GM18511 (cell line): Measurements from ENCODE around the gene BPIFB4.
"Not testable (repeated sequence)": the region's sequence is repeated elsewhere in the genome, so short reads cannot be mapped to it uniquely, and the experiment has no call there.

Source experiments
- ATAC-seq: cut with Tn5 transposase; IDR thresholded peaks from one replicate; pipeline ENCODE4 v1.9.1; 2021; ENCODE audit warnings: mild to moderate bottlenecking, moderate library complexity; ENCODE audit not compliant: unreplicated experiment

BPIFB4 gene

DNA sequence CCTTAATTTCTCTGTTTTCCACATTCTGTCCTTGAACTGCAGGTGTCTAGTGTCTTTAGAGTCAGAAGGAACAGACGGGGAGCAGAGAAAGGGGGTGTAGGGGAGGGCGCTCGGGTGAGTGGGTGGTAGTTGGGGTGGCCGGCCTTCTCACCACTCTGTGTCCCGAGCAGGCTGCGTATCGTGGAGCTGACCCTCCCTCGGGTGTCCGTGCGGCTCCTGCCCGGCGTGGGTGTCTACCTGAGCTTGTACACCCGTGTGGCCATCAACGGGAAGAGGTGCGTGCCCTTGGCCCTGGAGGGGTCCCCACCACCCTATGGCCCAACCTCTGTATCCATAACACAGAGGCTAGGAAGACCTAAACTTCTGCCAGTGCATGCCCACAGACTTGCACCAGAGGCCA, 5.3 kb downstream of the BPIFB4 start:
- no peak for ATAC-seq

DNA sequence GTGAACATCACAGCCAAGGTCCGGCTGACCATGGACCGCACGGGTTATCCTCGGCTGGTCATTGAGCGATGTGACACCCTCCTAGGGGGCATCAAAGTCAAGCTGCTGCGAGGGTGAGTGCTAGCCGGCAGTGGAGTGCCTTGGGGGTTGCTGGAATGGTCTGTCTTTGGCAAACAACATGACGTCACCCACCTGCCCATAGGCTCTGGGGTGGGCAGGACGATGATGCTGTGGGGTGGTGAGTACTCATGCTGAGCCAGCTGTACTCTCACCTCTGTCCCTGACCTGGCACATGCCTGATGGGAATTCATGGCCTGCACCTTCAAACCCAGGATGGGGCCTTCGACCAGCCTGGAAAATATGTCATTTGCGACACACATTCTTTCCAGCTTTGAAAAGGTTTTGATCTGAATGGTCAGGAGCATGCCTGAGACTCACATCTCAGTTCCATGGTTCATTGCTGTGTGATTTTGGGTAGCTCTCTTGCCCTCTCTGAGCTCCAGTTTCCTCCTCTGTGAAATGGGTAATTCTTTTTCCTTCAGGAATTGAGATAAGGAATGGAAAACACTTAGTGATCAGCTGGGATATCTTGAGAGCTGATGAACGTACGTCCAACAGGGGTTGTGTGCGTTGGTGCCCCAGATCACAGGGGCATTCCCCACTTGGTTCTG, 6.7 kb downstream of the BPIFB4 start:
- ATAC-seq, result no peak

DNA sequence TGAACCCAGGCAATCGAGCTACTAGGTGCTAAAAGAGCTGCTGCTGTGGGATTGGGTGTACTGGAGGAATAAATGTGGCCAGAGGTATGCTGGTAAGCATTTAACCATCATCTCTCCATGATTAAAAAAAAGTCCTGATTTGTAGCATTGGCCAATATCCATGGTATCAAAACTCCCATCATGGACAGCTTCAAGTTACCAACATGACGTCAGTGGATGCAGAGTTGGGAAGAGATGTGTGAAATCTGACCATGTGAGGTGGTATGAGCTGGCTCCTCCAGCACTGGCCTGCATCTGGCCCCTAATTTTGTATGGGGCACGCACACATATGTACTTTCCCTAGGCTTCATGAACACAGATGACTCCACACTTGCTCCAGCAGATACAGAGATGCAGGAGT, 11.7 kb downstream of the BPIFB4 start:
- no peak for ATAC-seq

DNA sequence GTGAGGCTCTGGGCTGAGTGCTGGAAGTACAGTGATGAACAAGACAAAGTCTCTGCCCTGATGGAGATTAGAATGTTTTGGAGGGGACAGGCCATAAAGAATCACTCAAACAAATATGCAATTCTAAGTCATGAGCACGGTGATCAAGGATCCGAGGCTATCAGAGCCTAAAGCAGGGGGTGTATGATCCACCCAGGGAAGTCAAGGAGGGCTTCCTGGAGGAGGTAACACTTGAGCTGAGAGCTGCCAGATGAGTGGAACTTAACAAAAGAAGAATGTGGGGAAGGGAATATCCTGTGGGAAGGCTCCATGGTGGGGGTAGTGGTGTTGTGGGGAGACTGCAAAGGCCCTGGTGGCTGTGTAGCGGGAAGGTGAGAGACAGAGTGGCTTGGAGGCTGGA, 12.2 kb downstream of the BPIFB4 start:
- ATAC-seq, result no peak

DNA sequence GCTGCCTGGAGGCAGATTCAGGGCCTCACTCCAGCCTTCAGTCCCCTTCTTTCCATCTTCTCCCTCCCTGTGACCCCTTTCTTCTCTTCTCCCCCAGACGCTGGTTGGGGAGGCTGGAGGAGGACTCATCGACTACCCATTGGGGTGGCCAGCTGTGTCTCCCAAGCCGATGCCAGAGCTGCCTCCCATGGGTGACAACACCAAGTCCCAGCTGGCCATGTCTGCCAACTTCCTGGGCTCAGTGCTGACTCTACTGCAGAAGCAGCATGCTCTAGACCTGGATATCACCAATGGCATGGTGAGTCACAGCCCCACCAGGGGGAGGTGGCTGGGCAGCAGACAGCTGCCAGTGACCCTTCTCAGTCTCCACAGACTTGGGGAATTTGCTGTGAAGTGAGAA, 12.9 kb downstream of the BPIFB4 start:
- no peak for ATAC-seq

DNA sequence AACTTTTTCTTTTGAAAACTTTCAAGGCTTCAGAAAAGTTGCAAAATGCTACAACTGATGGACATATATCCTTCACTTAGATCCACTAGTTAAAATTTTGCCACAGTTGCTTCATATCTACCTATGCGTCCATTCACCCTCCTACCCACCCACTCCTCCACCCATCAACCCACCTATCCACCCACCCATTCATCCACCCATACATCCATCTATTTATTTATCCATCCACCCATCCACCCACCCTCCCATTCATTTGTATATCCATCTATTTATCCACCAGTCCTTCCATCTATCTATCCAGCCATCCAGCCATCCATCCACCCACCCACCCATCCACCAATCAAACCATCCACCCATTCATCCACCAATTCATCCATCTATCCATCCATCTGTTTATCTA, 13.6 kb downstream of the BPIFB4 start:
- no peak for ATAC-seq

DNA sequence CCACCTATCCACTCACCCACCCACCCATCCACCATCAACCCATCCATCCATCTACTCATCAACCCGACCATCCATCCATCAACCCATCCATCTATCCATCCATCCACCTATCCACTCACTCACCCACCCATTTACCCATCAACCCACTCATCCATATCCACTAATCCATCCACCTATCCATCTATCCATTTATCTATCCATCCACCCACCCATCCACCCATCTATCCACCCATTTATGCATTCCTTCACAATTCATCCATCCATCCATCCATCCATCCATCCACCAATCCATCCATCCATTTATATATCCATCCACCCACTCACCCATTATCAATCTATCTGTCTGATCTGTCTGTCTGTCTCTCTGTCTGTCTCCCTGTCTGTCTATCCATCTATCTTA, 14.1 kb downstream of the BPIFB4 start:
- no peak for ATAC-seq

DNA sequence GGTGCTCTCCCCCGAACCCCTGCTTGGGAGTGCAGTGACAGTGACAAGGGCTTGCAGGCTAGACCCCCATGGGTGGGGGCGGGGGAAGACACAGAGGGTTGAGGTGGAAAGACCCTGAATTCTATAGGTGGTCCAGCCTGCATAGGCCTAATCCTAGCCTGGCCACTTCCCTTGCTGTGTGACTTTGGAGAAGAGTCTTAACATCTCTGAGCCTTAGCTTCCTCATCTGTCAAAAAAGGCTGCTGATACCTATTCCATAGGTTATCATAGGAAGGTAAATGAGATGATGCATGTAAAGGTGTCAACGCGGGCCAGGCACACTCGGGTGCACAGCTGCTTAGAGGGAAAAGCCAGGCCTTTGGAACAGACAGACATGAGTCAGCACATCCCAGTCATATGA, 15.8 kb downstream of the BPIFB4 start:
- no peak for ATAC-seq

DNA sequence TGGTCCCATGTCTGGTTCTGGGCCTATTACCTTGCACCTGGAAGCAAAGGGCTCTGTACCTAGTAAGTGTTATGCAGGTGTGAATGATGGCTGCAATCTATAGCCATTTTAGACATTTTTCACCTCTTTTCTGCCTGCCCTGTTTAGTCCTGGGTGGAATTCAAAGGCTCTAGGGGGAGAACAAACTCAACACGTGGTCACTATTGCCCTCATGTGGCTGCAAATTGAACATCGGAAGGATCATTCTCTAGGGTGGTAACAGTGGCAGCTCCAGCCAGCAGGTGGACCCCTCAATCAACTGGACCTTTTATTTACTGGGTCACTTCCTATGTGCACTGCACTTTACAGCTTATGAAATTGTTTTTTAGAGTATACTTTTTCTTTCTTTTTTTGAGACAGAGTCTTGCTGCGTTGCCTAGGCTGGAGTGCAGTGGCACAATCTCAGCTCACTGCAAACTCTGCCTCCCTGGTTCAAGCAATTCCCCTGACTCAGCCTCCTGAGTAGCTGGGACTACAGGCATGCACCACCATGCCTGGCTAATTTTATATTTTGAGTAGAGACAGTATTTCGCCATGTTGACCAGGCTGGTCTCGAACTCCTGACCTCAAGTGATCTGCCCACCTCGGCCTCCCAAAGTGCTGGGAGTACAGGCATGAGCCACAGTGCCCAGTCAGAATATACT, 16.6 kb downstream of the BPIFB4 start:
- not testable (repeated sequence) for ATAC-seq

DNA sequence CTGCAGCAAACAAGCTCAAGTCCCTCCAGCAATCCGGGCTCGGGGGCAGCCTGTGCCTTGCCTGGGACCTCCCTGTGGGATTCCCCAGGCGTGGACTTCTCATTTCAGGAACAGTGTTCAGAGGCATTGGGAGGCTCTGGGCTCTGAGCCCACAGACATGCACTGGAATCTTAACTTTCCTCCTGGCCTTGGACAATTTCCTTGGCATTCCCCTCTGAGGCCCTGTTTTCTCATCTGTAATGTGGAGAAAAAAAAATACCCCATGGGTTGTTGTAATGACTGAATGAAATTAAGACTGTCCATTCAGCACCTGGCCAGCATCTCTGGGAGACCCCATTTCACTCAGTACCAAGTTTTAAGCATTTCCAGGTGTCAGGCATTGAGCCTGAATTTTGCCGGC, 17.6 kb downstream of the BPIFB4 start:
- ATAC-seq, result no peak

DNA sequence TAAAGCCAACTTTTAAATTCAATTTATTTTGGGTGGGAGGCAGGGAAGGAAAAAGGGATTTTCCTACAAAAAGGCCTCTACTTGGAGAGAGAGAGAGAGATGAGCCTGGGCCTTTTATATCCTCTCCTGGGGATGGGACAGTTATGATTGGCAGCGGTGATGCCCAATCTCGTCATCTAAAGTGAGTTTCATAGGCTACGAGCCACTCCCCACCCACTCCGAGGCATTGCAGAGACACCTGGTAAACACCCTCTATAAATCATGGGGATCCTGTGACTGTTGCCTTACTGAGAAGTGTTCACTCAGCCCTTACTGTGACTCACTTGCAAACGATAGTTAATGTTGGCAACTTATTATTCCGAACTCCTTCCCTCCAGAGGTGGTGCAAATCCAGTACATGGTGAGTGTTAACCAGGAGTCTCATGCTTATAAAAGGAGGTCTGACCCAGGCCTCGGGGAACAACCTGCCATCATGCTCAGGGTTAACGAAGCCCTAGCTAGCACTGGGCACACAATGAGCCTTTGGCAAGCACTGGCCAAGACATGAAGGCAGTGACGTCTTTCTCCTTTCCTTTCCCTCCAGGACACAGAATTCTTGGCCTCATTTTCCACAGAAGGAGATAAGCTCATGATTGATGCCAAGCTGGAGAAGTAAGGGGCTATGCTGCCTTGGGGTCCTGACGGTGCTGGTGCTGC, 20.5 kb downstream of the BPIFB4 start:
- no peak for ATAC-seq

DNA sequence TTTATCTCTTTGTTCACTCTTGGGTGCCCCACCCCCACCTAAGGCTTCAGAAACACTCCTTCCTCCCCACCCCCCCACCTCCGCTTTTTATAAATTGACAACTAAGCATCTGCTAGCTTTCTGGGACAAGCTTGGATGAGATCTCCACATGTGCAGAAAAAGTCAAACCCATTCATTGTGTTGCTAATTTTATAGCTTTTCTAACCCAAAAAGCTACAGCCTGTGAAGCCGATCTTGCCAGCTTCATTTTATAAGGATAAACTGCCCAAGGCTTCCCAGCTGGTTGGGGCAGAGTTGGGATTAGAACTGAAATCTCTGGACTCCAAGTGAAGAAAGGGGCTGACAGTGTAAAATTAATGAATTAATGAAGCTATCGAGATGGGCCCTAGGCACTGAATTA, 24.1 kb downstream of the BPIFB4 start:
- no peak for ATAC-seq

DNA sequence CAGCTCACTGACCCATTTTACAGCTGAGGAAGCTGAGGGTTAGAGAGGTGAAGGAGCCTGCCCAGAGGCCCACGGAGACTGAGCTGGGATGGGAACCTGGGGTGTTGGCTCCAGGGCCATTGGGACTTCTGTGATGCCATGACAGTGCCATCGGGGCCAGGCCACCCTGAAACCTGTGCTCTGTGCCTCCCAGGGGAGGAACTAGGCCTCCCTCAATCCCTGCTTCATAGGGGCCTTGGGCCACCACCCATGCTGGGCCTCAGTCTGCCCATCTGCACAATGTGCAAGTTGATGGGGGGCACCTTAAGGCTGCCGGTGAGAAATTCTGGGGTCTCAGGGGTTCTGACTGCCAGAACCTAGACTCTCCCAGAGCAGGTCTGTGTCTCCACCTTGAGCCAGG, 24.9 kb downstream of the BPIFB4 start:
- ATAC-seq, result no peak

DNA sequence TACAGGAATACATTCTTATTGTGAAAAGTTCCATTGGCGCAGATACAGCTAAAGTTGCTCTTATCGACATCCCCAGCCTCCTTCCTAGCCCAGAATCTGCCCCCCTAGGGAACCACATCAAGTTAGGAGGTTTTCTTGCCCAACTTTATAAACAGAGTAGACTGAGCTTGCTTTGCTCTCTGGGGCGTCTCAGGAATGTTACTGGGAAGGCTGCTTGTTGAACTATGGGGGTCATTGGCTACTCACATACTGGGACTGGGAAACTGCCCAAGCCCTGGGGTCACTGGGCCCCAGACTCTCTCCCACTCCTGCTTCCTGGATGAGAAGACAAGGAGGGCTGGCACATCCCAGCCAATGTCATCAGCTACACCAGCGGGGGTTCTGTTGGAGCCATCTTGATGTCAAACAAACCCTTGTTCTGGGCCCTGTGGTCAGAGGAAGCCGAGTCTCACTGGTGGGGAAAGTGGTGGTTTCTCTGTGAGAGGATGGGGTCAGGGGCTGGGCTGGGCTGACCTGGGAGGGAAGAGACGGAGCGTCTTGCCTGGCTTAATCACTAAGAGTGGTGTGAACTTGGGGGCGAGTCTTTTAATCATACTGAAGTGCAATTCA, 26.0 kb downstream of the BPIFB4 start:
- ATAC-seq, result no peak

DNA sequence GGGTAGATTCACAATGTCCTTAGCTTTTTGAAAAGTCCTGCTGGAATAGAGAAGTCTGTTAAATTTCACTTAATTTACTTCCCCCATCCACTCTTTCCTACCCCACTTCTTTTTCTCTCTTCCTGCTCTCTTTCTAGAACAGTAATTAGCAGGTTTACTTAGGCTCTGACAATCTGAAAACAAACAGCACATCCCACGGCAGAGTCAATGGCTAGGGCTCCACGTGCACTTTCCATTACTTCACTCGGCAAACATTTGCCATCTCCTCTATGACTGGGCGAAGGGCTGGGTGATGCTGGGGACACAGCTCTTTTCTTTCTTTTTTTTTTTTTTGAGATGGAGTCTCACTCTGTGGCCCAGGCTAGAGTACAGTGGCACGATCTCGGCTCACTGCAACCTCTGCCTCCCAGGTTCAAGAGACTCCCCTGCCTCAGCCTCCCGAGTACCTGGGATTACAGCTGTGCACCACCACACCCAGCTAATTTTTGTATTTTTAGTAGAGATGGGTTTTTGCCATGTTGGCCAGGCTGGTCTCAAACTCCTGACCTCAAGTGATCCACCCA, 26.7 kb downstream of the BPIFB4 start:
- not testable (repeated sequence) for ATAC-seq

DNA sequence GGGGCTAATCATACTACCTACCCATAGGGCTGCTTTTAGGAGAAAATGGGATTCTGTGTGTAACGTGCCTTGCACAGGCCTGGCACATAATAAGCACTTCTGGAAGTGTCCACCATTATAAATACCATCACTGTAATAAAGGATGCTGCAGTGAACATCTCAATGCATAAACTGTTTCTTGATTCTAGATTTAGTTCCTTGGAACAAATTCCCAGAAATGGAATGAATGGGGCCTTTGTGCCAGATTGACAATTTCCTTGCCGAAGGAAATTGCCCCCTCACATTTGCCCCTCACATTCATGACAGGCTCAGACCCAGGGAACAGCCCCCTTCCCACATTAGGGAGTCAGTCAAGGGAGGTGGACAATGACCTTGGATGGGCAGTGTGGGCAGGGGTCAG, 29.2 kb downstream of the BPIFB4 start:
- no peak for ATAC-seq

DNA sequence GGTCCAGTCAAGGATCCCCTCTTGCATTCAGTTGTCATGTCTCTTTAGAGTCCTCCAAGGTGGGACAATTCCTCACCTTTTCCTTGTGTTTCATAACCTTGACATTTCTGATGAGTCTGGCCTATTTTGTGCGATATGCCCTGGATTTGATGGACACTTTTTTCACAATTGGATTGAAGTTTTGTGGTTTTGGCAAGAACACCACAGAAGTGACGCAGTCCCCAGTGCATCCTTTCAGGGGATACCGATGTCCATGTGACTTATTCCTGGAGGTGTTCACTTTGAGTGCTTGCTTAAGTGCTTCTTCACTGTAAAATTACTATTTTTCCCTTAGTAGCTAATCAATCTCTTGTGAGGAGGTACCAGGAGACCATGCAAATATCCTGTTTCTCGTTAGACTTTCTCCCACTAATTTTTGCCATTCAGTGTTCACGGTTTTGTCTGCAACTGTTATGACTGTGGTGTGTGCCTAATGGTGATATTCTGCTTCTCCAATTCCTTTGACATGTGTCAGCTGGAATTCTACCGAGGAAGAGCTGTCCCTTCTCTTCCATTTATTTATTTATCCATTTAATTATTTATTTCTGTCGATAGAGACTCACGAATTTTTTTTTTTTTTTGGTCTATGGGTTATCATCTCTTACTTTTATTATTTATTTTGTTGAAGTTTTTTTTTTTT, 30.8 kb downstream of the BPIFB4 start:
- ATAC-seq, result no peak

DNA sequence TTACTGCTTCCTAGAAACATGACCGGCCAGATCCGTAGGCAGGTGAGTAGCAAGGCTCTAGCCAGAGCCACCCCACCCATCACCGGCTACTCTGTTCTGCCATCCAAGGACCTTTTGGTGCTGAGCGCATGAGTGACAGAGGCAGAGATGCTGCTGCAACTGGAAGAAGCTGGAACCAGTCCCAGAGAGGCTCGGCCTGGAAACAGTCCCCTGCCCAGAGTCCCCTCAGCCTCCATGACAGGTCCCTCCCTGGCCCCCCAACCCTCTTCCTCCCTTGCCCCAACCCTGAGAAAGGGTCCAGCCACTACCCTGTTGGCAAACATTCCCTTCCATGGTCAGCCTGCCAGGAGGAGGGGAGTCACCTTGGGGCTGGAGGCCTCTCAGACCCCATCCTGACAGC, 31.9 kb downstream of the BPIFB4 start:
- no peak for ATAC-seq

DNA sequence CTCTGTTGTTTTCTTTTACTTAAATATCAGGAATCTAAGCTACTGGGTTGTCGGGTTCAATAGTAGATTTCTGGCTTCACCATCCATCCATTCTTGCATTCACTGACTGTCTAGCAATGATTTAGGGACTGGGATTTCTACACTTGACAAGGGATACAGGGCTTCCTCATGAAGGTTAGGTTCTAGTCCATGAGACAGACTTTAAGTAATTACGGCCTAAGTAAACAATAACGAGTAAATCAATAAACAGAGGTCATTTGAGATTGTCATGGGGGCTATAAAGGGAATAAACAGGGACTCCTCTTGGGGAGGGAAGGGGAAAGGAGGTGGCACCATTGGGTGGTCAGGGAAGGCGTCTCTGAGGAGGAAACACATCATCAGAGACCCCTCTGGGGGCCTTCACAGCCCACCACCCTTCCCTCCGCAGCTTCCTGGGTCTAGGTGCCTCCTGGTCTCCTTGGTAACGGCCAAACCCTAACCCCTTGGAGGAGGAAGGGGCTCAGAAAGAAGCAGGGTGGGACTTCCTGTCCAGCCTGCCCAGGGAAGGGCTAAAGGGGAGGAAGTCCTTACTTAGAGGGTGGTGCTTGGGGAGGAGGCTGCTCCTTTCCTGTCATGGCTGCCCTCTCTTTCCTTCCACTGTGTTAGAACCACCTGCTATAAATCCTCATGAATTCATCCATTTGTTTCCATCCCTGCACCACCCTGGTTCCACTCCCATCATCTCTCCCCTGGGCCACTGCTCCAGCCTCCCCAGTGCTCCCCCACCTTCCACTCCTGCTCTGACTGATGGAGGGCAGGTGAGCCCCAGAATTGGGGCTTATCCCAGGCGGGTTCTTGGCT, 33.3 kb downstream of the BPIFB4 start:
- no peak for ATAC-seq

DNA sequence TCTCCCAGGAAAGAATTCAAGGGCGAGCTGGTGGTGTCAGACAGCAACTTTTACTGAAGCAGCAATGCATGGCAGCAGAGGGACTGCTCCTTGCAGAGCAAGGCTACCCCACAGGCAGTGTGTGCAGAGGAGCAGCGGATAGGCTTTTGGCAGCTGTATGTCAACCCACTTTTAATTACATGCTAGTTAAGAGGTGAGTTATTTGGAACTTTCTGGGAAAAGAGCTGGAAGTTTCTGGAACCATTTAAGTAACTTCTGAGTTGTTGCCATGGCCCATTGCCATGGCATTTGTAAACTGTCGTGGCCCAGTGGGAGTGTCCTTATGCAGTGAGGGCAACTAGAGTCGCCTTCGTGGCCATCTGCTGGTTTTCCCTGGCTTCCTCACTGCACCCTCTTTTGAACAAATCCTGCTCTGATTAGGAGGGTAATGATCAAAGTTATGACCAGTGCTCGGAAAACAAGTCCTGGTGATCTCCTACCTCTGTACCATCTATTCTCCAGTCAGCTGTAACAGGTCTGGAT, 34.0 kb downstream of the BPIFB4 start:
- ATAC-seq, result no peak
